ENCODE measurements around the gene NMUR1.

NMUR1 gene

DNA sequence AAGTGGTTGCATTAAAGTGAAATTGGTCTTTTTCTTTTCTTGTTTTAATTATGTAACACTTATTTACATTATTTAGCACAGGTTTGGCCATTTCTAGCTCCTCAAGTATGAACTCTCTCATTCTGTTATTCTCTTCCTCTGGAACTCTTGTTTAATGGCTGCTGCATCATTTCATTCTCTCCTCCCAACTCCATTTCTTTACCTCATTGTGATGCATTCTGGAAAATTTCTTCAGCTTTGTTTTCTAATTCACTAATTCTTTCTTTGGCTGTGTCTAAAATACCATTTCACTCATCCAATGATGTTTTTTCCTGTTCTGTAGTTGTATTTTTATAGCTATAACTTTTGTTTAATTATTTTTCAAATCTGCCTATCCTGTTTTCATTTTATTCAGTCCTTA is 22.5 kb upstream of the NMUR1 start:
- DNase-seq = no peak

DNA sequence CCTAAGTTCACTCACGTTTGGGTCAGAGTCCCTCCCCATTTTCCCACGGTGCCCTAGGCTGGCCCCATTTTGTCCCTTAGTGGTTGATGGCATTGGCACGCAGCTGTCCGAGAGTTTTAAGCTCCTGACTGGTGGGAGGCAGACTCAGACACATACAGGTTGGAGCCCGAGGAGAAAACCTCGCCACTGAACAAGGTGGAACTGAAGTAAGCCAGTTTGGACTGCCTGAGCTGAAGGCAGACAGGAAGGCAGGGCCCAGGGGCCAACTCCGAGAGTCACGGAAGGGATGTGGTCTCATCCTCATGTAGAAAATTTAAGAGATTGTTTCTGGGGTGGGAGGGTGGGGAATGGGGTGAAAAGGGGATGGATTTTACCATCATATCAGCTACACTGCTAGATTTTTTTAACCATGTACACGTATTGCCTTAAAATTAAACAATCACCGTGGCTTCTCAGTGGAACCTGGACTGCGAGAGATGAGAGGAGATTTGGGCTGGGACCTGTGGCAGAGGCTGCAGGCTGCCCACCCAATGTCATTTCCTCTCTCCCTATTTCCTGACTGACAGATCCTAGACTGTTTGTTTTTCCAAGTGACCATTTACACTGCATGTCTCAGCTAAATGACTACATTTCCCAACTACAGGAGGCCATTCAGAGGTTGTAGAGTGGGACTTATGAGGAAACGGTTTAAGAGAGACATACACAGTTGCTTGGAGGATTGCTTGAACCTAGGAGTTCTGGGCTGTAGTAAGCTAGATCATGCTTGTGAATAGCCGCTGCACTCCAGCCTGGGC is 19.4 kb upstream of the NMUR1 start:
- no peak for DNase-seq

DNA sequence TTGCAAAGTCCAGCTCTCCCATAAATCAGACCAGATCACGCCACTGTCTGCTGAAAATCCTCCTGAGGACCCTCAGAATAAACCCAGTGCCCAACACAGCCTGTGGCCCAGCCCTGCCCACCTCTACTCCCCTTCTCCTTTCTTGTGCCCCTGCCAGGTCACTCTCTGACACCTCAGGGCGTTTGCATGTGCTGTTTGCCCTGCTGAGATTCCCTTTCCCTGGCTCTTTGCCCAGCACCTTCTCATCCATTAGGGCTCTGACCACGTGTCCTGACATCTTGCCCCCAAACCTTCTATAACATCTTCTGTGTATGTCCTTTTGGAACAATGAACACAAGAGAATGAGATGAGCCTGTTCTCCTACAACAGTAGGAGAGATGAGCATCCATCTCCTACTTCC is 18.5 kb upstream of the NMUR1 start:
- no peak for DNase-seq

DNA sequence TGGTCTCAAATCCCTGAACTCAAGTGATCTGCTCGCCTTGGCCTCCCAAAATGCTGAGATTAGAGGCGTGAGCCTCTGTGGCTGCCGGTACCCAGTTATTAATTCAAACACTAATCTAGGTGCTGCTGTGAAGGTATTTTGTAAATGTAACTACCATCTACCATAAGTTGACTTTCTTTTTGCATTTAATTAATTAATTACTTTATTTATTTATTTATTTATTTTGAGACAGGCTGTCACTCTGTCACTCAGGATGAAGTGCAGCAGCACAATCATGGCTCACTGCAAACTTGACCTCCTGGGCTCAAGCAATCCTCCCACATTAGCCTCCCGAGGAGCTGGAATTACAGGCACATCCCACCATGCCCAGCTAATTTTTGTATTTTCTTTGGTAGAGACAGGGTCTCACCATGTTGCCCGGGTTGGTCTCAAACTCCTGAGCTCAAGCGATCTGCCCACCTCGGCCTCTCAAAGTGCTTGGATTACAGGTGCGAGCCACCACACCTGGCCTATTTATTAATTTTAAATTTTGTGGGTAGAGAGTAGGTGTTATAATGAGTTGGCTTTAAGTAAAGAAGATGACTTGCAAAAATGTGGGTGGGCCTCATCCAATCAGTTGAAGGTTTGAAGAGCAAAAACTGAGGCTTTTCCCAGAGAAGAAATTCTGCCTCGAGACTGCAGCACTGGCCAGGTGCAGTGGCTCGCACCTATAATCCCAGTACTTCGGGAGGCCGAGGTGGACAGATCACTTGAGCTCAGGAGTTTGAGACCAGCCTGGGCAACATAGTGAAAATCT is 17.3 kb upstream of the NMUR1 start:
- no peak for DNase-seq

DNA sequence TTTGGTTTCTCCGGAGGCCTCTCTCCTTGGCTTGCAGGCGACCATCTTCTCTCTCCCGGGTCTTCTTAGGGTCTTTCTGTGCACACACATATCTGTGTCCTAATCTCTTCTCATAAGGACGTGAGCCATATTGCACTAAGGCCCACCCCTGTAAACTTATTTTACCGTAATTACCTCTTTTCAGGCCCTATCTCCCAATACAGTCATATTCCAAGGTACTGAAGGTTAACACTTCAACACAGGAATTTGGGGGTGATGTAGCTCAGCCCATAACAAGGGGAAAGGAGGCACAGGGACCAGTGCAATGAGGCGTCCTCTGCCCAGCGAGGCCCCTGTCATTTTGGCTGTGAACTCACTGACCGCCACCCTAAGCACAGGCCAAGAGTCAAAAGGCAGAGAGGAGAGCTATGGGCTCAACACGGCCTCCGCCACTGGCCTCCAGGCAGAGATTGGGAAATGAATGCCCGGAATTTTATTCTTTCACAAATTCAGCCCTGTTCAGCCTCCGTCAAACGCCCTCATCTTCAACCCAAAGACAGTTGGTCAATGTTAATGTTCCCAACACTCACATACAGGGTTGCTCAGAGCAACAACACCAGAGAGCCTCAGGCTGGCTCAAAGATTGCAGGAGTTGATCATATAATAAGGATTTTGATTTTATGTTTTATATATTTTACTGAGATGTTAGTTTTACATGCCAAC is 15.9 kb upstream of the NMUR1 start:
- DNase-seq = no peak

DNA sequence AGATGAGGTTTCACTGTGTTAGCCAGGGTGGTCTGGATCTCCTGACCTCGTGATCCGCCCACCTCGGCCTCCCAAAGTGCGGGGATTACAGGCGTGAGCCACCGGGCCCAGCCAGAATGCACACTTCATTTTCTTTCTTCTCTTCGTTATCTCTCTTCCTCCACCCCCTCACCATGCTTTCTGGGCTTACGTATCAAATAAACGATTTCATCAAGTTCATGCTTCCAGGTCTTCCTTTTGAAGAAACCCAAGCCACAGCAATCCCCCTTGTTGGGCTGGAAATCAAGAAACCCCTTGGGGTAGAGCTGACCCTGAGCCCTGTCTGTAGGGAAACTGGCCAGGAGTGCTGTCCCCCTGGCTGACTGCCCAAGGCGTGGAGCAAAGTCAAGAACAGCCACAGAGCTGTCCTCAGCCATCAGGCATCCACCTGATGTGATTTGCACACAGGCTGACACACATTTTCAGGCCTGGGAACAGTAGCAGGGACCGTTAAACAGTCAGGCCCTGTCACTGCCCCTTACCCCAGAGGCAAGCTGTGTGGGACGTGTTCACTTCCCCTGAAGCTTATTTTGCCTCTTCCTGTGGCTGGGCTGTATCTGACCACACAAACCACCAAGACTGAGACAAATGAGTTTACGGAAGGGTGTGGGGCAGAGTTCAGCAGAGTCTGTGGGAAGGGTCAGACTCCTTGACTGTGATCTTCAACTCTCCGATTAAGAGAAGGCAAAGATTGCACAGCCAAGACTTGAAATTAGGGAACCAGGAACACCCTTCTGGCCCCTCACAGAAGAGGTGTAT is 15.1 kb upstream of the NMUR1 start:
- DNase-seq = peak; percentile 97

DNA sequence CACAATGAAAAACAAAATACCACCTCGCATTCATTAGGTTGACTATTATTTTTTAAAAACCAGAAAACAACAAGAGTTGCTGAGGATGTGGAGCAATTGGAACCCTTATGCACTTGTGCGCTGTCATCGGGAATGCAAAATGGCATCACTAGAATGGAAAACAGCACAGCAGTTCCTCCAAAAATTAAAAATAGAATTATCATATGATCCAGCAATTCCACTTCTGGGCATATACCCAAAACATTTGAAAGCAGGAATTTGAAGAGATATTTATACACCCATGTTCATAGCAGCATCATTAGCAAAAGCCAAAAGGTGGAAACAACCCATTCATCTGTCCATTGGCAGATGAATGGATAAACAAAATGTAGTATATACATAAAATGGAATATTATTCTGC is 11.9 kb upstream of the NMUR1 start:
- no peak for DNase-seq

DNA sequence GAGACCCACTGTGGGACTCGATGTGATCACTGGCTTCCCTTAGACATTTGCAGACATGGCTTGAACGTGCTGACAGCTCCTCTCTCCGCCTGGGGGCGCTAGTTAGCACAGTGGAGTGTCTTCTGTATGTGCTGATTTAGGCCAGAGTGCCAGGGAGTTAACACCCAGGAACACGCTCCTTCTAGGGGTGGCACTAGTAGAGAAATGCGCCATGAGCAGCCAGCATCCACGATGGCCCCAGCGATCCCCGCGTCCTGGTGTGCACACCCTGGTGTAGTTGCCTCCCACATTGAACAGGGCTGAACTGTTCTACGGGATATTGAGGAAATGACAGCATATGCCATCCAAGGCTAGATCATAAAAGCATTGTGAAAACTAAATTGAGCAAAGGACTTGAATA is 11.4 kb upstream of the NMUR1 start:
- peak; percentile 45 for DNase-seq

DNA sequence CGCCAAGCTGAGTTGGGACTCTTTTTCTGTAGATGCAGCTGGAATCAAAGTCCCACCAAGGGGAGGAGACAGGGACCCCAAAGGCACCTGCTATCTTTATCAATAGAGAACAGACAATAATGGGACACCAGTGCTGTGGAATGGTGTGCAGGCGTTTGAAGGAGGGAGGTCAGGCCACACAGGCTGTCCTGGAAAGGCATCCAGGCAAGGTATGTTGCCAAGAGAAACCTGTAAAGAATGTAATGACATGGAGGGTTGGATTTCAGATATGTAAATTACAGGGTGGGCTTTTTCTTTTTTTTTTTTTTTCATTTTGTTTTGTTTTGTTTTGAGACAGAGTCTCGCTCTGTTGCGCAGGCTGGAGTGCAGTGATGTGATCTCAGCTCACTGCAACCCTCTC is 9.7 kb upstream of the NMUR1 start:
- DNase-seq = no peak

DNA sequence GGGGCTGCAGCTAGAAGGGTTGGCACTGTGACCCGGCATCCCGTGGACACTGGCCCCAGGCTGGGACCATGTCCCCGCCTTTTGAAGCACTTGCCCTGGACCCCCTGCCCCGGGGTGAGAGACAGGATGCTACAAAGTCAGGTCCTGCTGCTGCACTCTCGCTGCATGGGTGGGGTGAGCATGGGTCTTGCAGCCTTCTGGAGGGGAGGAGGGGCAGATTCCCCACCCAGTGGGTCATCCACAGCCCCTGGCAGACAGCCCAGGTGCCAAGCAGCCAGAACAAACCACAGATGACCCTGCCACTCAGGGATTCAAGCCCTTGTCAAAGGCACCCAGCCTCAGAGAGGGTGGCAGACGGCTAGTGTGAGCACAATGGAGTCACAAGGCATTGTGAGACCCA is 5.7 kb upstream of the NMUR1 start:
- DNase-seq = no peak

DNA sequence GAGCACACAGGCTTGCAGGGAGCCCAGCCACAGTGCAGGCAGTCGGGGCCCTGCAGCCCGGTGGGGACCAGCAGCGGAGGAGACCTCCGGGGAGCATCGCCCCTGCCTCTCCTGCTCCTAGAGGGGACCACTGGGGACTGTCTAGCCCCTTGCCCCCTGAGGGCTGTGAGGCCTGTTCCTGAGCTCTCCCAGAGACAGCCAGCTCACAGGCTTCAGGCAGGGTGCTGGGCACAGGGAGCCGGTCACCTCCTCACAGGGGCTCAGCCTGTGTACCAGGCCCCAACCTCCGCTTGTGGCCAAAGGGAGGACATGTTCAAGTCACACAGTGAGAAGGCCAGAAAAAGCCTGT is 3.5 kb upstream of the NMUR1 start:
- DNase-seq = no peak

DNA sequence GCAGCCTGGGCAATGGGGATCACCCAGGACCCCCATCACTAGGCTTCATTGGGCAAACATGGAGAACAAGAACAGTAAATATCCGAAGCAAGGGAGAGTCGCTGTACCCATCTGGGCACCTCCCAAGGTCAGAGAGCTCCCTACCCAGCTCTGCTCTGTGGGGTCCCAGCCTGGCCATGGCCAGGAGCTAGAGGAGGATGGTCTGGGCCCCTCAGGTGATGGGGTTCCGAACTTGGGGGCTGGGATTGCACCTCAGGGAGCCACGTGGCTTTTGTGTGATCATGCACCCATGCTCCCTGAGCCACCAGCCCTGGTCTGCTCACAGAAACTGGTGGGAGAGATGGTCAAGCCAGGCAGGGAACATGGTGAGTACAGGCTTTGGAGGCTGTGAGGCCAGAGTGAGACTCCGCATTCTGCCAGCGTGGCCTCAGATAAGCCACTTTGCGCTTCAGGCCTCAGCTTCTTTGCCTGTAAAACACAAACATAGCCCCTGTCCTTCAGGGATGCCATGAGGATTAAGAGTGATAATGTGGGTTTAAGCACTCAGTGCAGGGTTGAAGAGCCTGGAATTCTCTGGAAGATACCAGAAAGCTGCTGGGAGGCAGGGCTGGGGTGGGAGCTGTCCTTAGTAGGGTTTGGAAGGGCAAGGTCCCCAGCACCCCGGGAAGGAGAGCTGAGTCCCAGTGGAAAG is 3.0 kb upstream of the NMUR1 start:
- no peak for DNase-seq

DNA sequence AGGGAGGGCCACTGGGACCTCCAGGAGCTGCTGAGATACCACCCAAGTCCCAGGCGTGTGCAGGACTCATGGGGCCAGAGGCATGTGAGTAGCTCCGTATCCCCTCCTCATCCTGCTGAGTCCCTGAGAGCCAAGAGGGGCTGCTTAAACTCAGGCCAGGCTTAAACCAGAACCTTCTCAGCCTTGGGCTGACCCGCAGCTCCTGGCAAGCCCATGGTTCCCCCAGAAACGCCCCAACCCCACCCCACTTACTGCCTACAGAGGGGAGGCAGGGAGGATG is 2.5 kb upstream of the NMUR1 start:
- DNase-seq = no peak

DNA sequence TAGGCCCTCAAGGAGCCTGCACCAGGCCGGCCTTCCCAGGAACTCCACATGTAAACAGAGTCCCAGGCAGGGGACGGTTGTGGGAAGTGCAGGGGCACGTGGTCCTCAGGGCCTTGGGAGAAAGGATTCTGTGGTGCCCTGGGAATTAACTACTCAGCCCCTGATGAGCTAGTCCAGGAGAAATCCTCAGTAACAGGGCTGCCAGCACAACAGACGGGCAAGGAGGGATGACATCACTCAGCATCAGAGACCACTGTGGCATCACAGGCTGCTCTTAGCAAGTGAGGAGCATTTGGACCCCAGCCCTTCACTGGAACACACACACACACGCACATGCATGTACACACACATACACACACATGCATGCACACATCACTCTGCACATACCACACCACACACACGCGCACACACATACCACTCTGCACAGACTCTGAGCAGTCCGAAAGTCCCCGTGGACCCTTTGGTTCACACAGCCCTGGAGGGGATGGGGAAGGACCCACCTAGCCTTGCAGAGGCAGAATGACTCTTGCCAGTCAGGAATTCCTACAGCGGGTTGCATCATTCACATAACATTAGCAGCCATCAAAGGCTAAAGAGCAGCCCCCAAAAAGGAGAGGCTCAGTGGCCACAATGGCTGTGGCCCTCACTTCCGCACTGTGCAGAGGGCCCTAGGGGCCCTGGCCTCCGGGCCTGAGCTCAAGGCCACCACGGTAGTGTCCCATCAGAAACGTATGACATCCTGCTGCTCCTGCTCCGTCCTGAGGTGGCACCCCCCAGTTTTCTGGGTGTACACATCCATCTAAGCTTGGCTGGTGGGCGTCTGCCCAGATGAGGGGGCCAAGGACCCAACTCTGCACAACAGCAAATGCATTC is 1.9 kb upstream of the NMUR1 start:
- DNase-seq = no peak

DNA sequence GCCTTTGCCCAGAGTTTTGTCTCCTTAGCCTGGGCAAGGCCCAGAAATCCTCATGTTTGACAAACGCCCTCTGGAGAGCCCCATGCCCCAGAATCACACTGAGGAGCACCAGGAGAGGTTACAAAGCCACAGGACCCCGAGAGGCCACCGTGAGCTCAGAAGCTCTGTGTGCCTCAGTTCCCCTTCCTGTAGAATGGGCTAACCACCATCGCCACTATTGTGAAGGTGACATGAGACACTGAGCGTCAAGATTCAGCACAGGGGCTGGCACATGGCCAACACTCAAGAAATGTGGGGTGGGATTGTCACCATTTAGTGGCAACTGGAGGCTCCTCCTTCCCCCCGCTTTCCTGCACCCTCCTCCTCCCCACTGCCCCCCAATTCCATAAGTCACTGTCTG is 1.2 kb upstream of the NMUR1 start:
- DNase-seq = no peak

DNA sequence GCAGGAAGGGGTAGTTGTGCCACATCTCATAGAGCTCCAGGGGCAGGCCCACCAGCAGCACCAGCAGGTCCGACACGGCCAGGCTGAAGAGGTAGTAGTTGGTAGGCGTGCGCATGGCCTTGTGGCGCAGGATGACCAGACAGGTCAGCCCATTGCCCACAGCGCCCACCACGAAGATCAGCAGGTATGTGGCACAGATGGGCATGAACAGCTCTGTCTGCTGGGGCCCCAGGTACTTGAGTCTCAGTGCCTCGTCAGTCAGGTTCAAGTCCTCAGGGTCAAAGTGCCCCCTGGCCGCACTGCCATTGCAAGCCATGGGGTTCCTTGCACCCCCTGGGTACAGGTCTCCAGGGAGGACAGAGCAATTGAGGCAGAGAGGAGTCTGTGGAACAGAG is 1.6 kb downstream of the NMUR1 start:
- DNase-seq = no peak

DNA sequence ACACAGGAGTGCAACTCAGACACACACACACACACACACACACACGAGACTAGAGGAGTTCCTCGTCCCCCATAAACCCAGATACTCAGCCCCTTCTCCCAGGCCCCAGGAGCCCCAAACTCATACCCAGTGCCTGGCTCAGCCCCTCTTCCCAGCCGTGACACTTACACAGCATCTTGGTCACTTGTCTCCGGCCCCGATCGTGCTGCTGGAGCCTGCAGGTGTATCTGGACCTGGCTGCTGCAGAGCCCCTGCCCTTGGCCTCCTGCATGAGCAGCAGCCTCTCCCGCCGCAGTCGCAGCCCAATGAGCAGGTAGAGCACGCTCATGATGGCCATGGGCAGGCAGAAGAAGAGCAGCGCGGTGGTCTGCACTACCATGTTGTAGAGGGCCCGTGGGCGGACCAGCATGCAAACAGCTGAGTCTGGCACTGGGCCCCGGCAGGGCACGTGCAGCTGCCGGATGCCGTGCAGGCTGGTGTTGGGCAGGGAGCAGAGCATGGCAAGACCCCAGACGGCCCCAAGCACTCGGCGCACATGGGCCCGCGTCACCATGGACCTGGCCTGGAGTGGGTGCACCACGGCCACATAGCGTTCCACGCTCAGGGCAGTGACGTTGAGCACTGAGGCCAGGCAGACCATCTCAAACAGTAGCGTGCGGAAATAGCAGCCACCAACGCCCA is 2.1 kb downstream of the NMUR1 start:
- no peak for DNase-seq

DNA sequence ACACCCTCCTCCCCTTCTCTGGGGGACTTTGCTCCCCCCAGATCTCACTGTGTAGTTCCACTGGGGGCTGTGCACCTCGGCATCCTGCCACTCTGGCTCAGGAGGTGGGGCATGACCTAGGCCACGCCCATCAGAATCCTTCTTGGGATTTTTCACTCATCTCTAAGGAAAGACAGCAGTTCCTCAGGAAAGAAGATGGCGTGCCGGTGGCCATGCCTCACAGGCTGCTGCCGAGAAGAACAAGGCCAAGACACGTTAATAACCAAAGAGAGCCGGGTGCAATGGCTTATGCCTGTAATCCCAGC is 3.2 kb downstream of the NMUR1 start:
- DNase-seq = no peak

DNA sequence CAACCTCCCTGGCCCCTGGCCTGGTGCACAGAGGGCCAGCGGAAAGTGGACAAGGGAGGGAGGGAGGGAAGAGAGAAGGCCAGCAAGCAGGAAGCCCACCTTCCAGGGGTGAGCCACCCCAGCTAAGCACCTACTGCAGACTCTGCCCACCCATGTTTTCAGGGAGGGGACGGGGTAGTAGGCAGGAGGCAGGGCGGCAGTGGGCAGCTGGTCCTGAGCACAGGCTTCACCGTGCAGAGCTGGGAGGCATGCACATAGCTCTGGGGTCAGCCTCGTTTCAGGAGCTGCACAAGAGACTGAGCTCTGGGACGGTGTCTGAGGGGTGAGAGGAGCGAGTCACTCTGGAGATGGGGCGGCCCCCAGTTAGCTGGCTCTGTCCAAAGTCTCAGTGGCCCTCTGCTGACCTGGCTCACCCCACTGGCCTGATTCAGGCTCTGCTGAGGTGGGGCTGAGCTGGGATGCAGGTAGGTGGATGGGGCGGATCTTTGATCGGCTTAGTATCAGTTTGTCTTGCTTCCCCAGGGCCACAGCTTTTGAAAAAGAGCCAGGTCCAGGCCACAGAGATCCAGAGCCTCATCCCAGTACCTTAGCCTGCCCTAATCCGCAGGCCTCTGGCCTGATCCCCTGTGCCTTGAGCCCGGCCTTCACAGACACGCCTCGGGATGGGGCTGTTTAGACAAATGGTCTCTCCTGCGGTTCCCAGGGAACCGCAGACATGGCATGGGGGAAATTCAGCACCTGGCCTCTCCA is 3.7 kb downstream of the NMUR1 start:
- no peak for DNase-seq

Measured in OCI-M1 (cell line).